HepG2 (cell line): ENCODE results near the gene ADAD2. TPM values are rescaled to one million over a fixed set of nuclear protein-coding genes. Genes with fewer than 3 reads are reported as not detected.
A peak's percentile ranks its signal among the peaks of the same experiment; 100 is the strongest.

Source experiments
- ATAC-seq: fragments of 200-7000 bp; cut with Tn5 transposase; 3 replicates; pipeline ENCODE4 v1.9.1; 2020; ENCODE audit warnings: mild to moderate bottlenecking, moderate library complexity
- BruUV-seq: library from RNA; stranded (reverse); fragments of 400-500 nt; replicated peaks from 2 replicates; lab custom pipeline; 2021; lab: Mats Ljungman, UMichigan
- CTCF ChIA-PET: fragments of 300-600 bp; formaldehyde crosslinking; extraction: SDS; loops from one replicate; lab custom pipeline; 2021; ENCODE audit warnings: low total read pairs, inconsistent platforms, low intra/inter-chr PET ratio; lab: Yijun Ruan, JAX
- POLR2A ChIA-PET: fragments of 350-600 bp; sonication (Branson Sonifier 250); formaldehyde crosslinking; loops from one replicate; lab custom pipeline; 2020; ENCODE audit warnings: antibody characterized with exemption, inconsistent platforms; lab: Yijun Ruan, JAX
- DNase-seq: peaks from one replicate; pipeline ENCODE4 v3.0.0-alpha.2; 2015; ENCODE audit warnings: low spot score
- FAIRE-seq: peaks from 3 replicates; lab custom pipeline; 2011; peaks lifted over from hg19 to GRCh38; lab: Jason Lieb, UNC
- H2AFZ ChIP-seq: one replicate; pipeline ENCODE4 v1.6.1; 2011; ENCODE audit warnings: low read length, inconsistent platforms
- H3K27ac ChIP-seq: fragments of 300-600 bp; 3 replicates; pipeline ENCODE4 v1.8.0; 2011; ENCODE audit warnings: mixed run types, mild to moderate bottlenecking, mixed read lengths, low read length, inconsistent platforms; ENCODE audit not compliant: insufficient read depth; ENCODE audit errors: extremely low read length
- H3K27me3 ChIP-seq, 2 experiments: fragments of 200-600 bp in 1 of 2; 2 replicates in 1 of 2; 3 replicates in 1 of 2; pipeline versions ENCODE4 v1.6.0 to v1.8.0; 2011; ENCODE audit warnings: low read length in 2 of 2, mild to moderate bottlenecking in 2 of 2, moderate library complexity in 2 of 2, inconsistent platforms in 1 of 2; ENCODE audit not compliant: insufficient read depth in 2 of 2, control insufficient read depth in 1 of 2
- H3K36me3 ChIP-seq, 2 experiments: fragments of 200-600 bp in 1 of 2; replicated peaks in 1 of 2; 2 replicates in 1 of 2; 3 replicates in 1 of 2; pipeline versions ENCODE4 v1.5.1 to v1.8.0; 2011; ENCODE audit warnings: low read length in 2 of 2, inconsistent platforms in 1 of 2; ENCODE audit not compliant: insufficient read depth in 2 of 2, control insufficient read depth in 1 of 2
- H3K4me1 ChIP-seq: 2 replicates; pipeline ENCODE4 v1.5.1; 2012; ENCODE audit warnings: low read length, inconsistent platforms; ENCODE audit not compliant: insufficient read depth
- H3K4me2 ChIP-seq: 2 replicates; pipeline ENCODE4 v1.6.0; 2011; ENCODE audit warnings: low read depth, low read length, inconsistent platforms
- H3K4me3 ChIP-seq, 3 experiments: fragments of 200-600 bp in 1 of 3; sonication (generic), shearing (Covaris generic) in 1 of 3; replicated peaks in 1 of 3; 2 replicates each; pipeline ENCODE4 v1.5.1; 2011 to 2016; ENCODE audit warnings: low read length in 3 of 3, inconsistent platforms in 2 of 3, low read depth in 2 of 3, mild to moderate bottlenecking in 2 of 3, control low read depth in 1 of 3, mixed read lengths in 1 of 3; ENCODE audit not compliant: insufficient read depth in 1 of 3
- H3K79me2 ChIP-seq: one replicate; pipeline ENCODE4 v1.6.1; 2011; ENCODE audit warnings: low read length, inconsistent platforms; ENCODE audit not compliant: insufficient read depth
- H3K9ac ChIP-seq: 2 replicates; pipeline ENCODE4 v1.6.0; 2011; ENCODE audit warnings: mild to moderate bottlenecking, low read depth, low read length, inconsistent platforms; ENCODE audit not compliant: insufficient read depth
- H3K9me3 ChIP-seq: 2 replicates; pipeline ENCODE4 v1.5.1; 2012; ENCODE audit warnings: mild to moderate bottlenecking, low read length
- H4K20me1 ChIP-seq: 2 replicates; pipeline ENCODE4 v1.6.0; 2011; ENCODE audit warnings: inconsistent platforms, mild to moderate bottlenecking, low read length, moderate library complexity; ENCODE audit not compliant: insufficient read depth
- DNMT1 ChIP-seq: sonication (generic); formaldehyde crosslinking; IDR thresholded peaks from 2 replicates; pipeline ENCODE4 v1.5.1; 2020; ENCODE audit warnings: mild to moderate bottlenecking, missing genetic modification reagents
- FOXA3 ChIP-seq: IDR thresholded peaks from 2 replicates; pipeline ENCODE4 v1.6.1; 2016; ENCODE audit warnings: missing genetic modification reagents, missing compliant biosample characterization
- HNRNPL ChIP-seq: fragments of 200-400 bp; formaldehyde crosslinking; IDR thresholded peaks from 2 replicates; pipeline ENCODE4 v1.6.1; 2017; ENCODE audit warnings: mild to moderate bottlenecking, low read depth, low read length
- RXRB ChIP-seq: IDR thresholded peaks from 2 replicates; pipeline ENCODE4 v1.6.1; 2016; ENCODE audit warnings: borderline replicate concordance, missing genetic modification reagents, missing compliant biosample characterization
- SIX4 ChIP-seq: sonication (generic); formaldehyde crosslinking; IDR thresholded peaks from 2 replicates; pipeline ENCODE4 v1.4.0; 2020; ENCODE audit warnings: missing genetic modification reagents
- TCF7 ChIP-seq: sonication (generic); IDR thresholded peaks from 2 replicates; pipeline ENCODE4 v1.6.1; 2016; ENCODE audit warnings: antibody characterized with exemption, low read depth
- ZFP37 ChIP-seq: sonication (generic); formaldehyde crosslinking; IDR thresholded peaks from 2 replicates; pipeline ENCODE4 v1.4.0; 2020; ENCODE audit warnings: missing genetic modification reagents, borderline replicate concordance
- ZNF660 ChIP-seq: sonication (generic); formaldehyde crosslinking; IDR thresholded peaks from 2 replicates; pipeline ENCODE4 v1.5.1; 2020; ENCODE audit warnings: mild to moderate bottlenecking, low read depth, missing genetic modification reagents, borderline replicate concordance
- ZSCAN31 ChIP-seq: sonication (generic); formaldehyde crosslinking; IDR thresholded peaks from 2 replicates; pipeline ENCODE4 v1.5.0; 2020; ENCODE audit warnings: low read depth, mild to moderate bottlenecking, missing genetic modification reagents
- WGBS: methylation state at CpG from one replicate; pipeline ENCODE4 v1.1.6; 2017; ENCODE audit warnings: low lambda C conversion rate; 5-methylcytosine and 5-hydroxymethylcytosine counted together
- in situ Hi-C: cut with HindIII; loops from 2 replicates; pipeline ENCODE4 v1.10.0; 2017; ENCODE audit warnings: low pct_unique_long_range_greater_than_20kb; ENCODE audit not compliant: extremely low pct_ligation_motif_present
- intact Hi-C: fragments of 100-400 bp; cut with micrococcal nuclease; formaldehyde crosslinking; loops from one replicate; pipeline ENCODE4 v1.10.0; 2022; ENCODE audit not compliant: unreplicated experiment
- polyA plus RNA-seq, 8 experiments: library from polyadenylated mRNA; depleted of rRNA in 3 of 8; stranded (reverse) in 7 of 8; unstranded in 1 of 8; fragments of >200 nt; fragmentation: Illumina TruSeq in 4 of 8; extraction: Trizol in 4 of 8; gene quantifications; 2 replicates each; pipeline versions ENCODE4 v1.2.1 to v1.2.3, GENCODE V29; 2011 to 2016; ENCODE audit warnings: low read depth in 4 of 8, missing spikeins in 1 of 8, mixed read lengths in 1 of 8; ENCODE audit not compliant: insufficient read depth in 1 of 8
- total RNA-seq, 5 experiments: library from RNA; depleted of rRNA; stranded (reverse); fragments of >200 nt; fragmentation: Illumina TruSeq; extraction: Trizol; gene quantifications; 2 replicates each; pipeline ENCODE4 v1.2.3, GENCODE V29; 2016; ENCODE audit warnings: low read depth in 1 of 5
- TF ChIP-seq, protein P1 (sequence below): sonication (generic); formaldehyde crosslinking; IDR thresholded peaks from 2 replicates; pipeline ENCODE4 v1.4.0; 2020; ENCODE audit warnings: missing genetic modification reagents

ADAD2 gene
- total and polyA plus RNA-seq, 2 of the 13 experiments (the other 11 are each of a cell fraction or from before 2014, with no cell fraction given): not detected

GRCh38 chr16:84177741-84178073, 13.2 kb upstream of the ADAD2 start:
- ChIA-PET POLR2A (interaction anchor here (1.2 to 2.6 kb wide), 3 partner anchors 9 to 61 kb away, joined by 5 to 18 read pairs (median 7); partner anchors contain the start of genes MBTPS1 and TAF1C), CTCF (no interaction called here)
- H3K27me3 ChIP-seq: peaks cover 0 to 1% of the 10 kb centered on the region in 2 experiments; a peak in 2 of 5 replicates
- in situ Hi-C loops (loop anchor here (5.0 to 25.0 kb wide), 2 partner anchors 90 to 215 kb away; partner anchors contain the start of genes NECAB2 and OSGIN1), intact Hi-C loops (loop anchor here (5.0 kb wide), 1 partner anchor 225 kb away; the partner anchor contains the start of gene OSGIN1)
- H3K4me2 ChIP-seq: no peak overlapping the region
- no peaks in the 10 kb centered on the region for H4K20me1 ChIP-seq
- no peak for TF ChIP-seq ZSCAN31 (CRISPR knock-in tag)
- no peak for TF ChIP-seq FOXA3 (CRISPR knock-in tag)
- TF ChIP-seq, protein P1, sequence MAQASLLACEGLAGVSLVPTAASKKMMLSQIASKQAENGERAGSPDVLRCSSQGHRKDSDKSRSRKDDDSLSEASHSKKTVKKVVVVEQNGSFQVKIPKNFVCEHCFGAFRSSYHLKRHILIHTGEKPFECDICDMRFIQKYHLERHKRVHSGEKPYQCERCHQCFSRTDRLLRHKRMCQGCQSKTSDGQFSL (CRISPR knock-in tag): no peak
- no peak for TF ChIP-seq TCF7
- TF ChIP-seq RXRB (CRISPR knock-in tag): no peak
- no peak for TF ChIP-seq ZFP37
- no peak for TF ChIP-seq DNMT1
- TF ChIP-seq SIX4 (CRISPR knock-in tag): no peak
- TF ChIP-seq ZNF660 (CRISPR knock-in tag): no peak
- TF ChIP-seq HNRNPL: no peak
- H3K4me1 ChIP-seq: peaks cover 37% of the 10 kb centered on the region
- H3K27ac ChIP-seq: peak overlapping the region; percentile 14
- H3K9me3 ChIP-seq: no peaks in the 10 kb centered on the region
- H2AFZ ChIP-seq: no peak overlapping the region
- 92% methylated on average over 9 of the region's 9 CpGs for WGBS
- no peak for FAIRE-seq
- BruUV-seq: no TSS peak
- DNase-seq: no peak
- peaks cover 20 to 34% of the 10 kb centered on the region in 2 experiments; a peak in 4 of 5 replicates for H3K36me3 ChIP-seq
- no peak overlapping the region for H3K9ac ChIP-seq
- no peaks in the 10 kb centered on the region for H3K79me2 ChIP-seq
- ATAC-seq: no peak
- no peak overlapping the region for H3K4me3 ChIP-seq
